Keratinocyte (primary cell): ENCODE data around the gene C2CD4A. TPM values are rescaled to one million over a fixed set of nuclear protein-coding genes. Genes with fewer than 3 reads are reported as not detected.

Source experiments
- DNase-seq: peaks from one replicate; pipeline ENCODE4 v3.0.0-alpha.2; 2011; ENCODE audit warnings: low read depth, missing footprints, low spot score
- FAIRE-seq: peaks from 2 replicates; lab custom pipeline; 2011; peaks lifted over from hg19 to GRCh38; lab: Jason Lieb, UNC
- H2AFZ ChIP-seq: 2 replicates; pipeline ENCODE4 v1.6.0; 2012; ENCODE audit warnings: low read length, control low read depth, inconsistent platforms; ENCODE audit not compliant: control insufficient read depth
- H3K27ac ChIP-seq: 2 replicates; pipeline ENCODE4 v1.5.1; 2011; ENCODE audit warnings: low read length; ENCODE audit not compliant: control insufficient read depth, insufficient read depth
- H3K27me3 ChIP-seq: 3 replicates; pipeline ENCODE4 v1.6.0; 2011; ENCODE audit warnings: low read length; ENCODE audit not compliant: control insufficient read depth, insufficient read depth; ENCODE audit errors: extremely low read depth
- H3K36me3 ChIP-seq, 2 experiments: 2 replicates in 1 of 2; 3 replicates in 1 of 2; pipeline ENCODE4 v1.5.1; 2011; ENCODE audit warnings: low read length in 2 of 2, mild to moderate bottlenecking in 1 of 2; ENCODE audit not compliant: control insufficient read depth in 2 of 2, insufficient read depth in 2 of 2; ENCODE audit errors: extremely low read depth in 1 of 2
- H3K4me1 ChIP-seq: 3 replicates; pipeline ENCODE4 v1.5.1; 2011; ENCODE audit warnings: low read length; ENCODE audit not compliant: control insufficient read depth, insufficient read depth; ENCODE audit errors: extremely low read depth
- H3K4me2 ChIP-seq: 3 replicates; pipeline ENCODE4 v1.6.0; 2011; ENCODE audit warnings: low read depth, low read length; ENCODE audit not compliant: control insufficient read depth, insufficient read depth; ENCODE audit errors: extremely low read depth
- H3K4me3 ChIP-seq, 3 experiments: fragments of 200-600 bp in 1 of 3; sonication (generic) in 1 of 3; 2 replicates in 2 of 3; 3 replicates in 1 of 3; pipeline ENCODE4 v1.5.1; 2011 to 2016; ENCODE audit warnings: low read length in 3 of 3, mild to moderate bottlenecking in 3 of 3, control low read depth in 2 of 3, inconsistent platforms in 1 of 3, low read depth in 1 of 3, mixed read lengths in 1 of 3, mixed run types in 1 of 3, moderate library complexity in 1 of 3; ENCODE audit not compliant: control insufficient read depth in 2 of 3, insufficient read depth in 2 of 3; ENCODE audit errors: extremely low read depth in 1 of 3
- H3K79me2 ChIP-seq: 2 replicates; pipeline ENCODE4 v1.6.0; 2012; ENCODE audit warnings: low read length; ENCODE audit not compliant: control insufficient read depth, insufficient read depth
- H3K9ac ChIP-seq: 3 replicates; pipeline ENCODE4 v1.6.0; 2011; ENCODE audit warnings: low read length; ENCODE audit not compliant: control insufficient read depth, insufficient read depth; ENCODE audit errors: extremely low read depth
- H3K9me1 ChIP-seq: 3 replicates; pipeline ENCODE4 v1.6.0; 2011; ENCODE audit warnings: low read length; ENCODE audit not compliant: control insufficient read depth, insufficient read depth; ENCODE audit errors: extremely low read depth
- H3K9me3 ChIP-seq: 2 replicates; pipeline ENCODE4 v1.5.1; 2012; ENCODE audit warnings: low read depth, low read length; ENCODE audit not compliant: control insufficient read depth
- H4K20me1 ChIP-seq: 3 replicates; pipeline ENCODE4 v1.6.0; 2011; ENCODE audit warnings: low read length; ENCODE audit not compliant: control insufficient read depth, insufficient read depth; ENCODE audit errors: extremely low read depth
- CTCF ChIP-seq, 3 experiments: IDR thresholded peaks in 1 of 3; conservative IDR thresholded peaks in 1 of 3; optimal IDR thresholded peaks in 1 of 3; 2 replicates in 2 of 3; 3 replicates in 1 of 3; pipeline versions ENCODE3 to v1.5.1; 2011; ENCODE audit warnings: low read length in 3 of 3, mild to moderate bottlenecking in 3 of 3, moderate library complexity in 2 of 3, control low read depth in 1 of 3, inconsistent platforms in 1 of 3; ENCODE audit not compliant: insufficient read depth in 2 of 3; ENCODE audit errors: extremely low read depth in 1 of 3
- EZH2 ChIP-seq: IDR thresholded peaks from one replicate; pipeline ENCODE4 v1.6.1; 2012; ENCODE audit warnings: inconsistent platforms, mild to moderate bottlenecking, low read length, moderate library complexity
- dilution Hi-C: fragments of 300-500 bp; cut with MboI; formaldehyde crosslinking; loops from one replicate; pipeline ENCODE4 v1.7.0; 2020; ENCODE audit warnings: low sequenced_read_pairs; ENCODE audit not compliant: extremely low pct_ligation_motif_present
- polyA plus RNA-seq, 5 experiments: library from polyadenylated mRNA; depleted of rRNA in 3 of 5; stranded (reverse) in 3 of 5; stranded (forward) in 1 of 5; unstranded in 1 of 5; fragments of >200 nt; gene quantifications; 1 replicate in 1 of 5; 2 replicates in 3 of 5; 3 replicates in 1 of 5; pipeline versions ENCODE4 v1.2.1 to v1.2.3, GENCODE V29; 2011 to 2012; ENCODE audit warnings: missing spikeins in 2 of 5, low read depth in 1 of 5, low replicate concordance in 1 of 5

C2CD4A gene
- polyA plus RNA-seq, 1 donor (not counting 4 experiments of a cell fraction or from before 2014, with no cell fraction given) = not detected

DNA sequence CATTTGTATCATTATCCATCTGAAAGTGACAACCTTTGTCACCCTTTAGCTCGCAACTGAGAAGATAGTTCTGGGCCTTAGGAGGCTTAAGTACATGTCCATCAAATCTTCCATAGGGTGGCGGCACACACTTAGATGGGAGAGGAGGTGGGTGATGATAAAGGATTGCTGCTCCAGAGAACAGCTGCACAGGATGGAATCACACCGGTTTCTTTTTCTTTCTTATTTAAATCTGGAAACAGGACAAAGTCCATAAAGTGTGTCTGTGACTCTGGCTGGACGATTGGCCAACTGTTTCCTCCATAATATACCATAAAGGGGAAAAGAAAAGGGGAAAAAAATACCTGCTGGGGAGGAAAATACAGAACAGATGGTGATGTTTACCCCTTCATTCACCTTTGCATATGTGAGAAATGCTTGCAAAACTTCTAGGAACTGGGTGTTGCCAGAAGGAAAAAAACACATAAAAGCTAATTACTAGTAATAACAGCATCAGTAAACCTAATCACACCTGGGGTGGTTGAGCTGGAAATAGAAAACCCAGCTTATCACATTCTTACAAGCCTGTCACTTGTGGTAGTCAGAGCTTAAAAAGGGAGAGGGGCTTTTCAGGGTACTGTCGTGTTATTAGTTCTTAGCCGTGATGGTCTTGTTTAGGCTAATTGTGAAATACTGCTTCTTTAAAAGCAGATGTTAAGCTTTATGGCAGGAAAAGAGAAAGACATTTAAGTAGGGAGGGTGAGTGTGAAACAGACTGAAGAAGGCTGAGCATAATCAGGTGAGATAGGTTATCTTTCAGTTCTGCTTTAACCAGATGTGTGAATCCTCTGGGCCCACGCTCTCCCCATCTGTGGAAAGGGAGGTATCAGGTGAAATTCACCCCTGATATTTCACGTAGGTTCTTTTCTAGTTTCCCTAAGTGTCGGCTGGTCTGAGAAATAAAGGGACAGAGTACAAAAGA lies 16.7 kb downstream of the C2CD4A start:
- H2AFZ ChIP-seq = no peak overlapping the region
- TF ChIP-seq EZH2 (no peak), CTCF (optimal IDR thresholded peaks at IDR 0.05 in 1 of 3, IDR thresholded peaks at IDR 0.05 in 1 of 3, conservative IDR thresholded peaks at IDR 0.05 in 1 of 3; ENCODE audit: extremely low read depth in 1 of 3, insufficient read depth in 2 of 3, low read length in 3 of 3) (no peak)
- H3K4me1 ChIP-seq = no peaks in the 10 kb centered on the region
- no peaks in the 10 kb centered on the region for H3K79me2 ChIP-seq
- FAIRE-seq (no peak), DNase-seq (no peak)
- dilution Hi-C loops = no loop called here
- H3K4me3 ChIP-seq = no peak overlapping the region
- H3K9me3 ChIP-seq = no peaks in the 10 kb centered on the region
- no peak overlapping the region for H3K27ac ChIP-seq
- H3K9ac ChIP-seq = no peak overlapping the region
- no peaks in the 10 kb centered on the region for H3K9me1 ChIP-seq
- no peak overlapping the region for H3K4me2 ChIP-seq
- H3K27me3 ChIP-seq = no peaks in the 10 kb centered on the region
- no peaks in the 10 kb centered on the region for H4K20me1 ChIP-seq
- H3K36me3 ChIP-seq = no peaks in the 10 kb centered on the region

- no peaks in the 10 kb centered on the region for H3K4me1 ChIP-seq
- H3K79me2 ChIP-seq = no peaks in the 10 kb centered on the region
- no peaks in the 10 kb centered on the region for H3K36me3 ChIP-seq
- dilution Hi-C loops = no loop called here
- no peaks in the 10 kb centered on the region for H3K27me3 ChIP-seq
- H2AFZ ChIP-seq = no peak overlapping the region
- FAIRE-seq (no peak), DNase-seq (no peak)
- no peak overlapping the region for H3K27ac ChIP-seq
- H3K9me3 ChIP-seq = no peaks in the 10 kb centered on the region
- no peak overlapping the region for H3K4me3 ChIP-seq
- H3K9me1 ChIP-seq = no peaks in the 10 kb centered on the region
- TF ChIP-seq EZH2 (no peak), CTCF (optimal IDR thresholded peaks at IDR 0.05 in 1 of 3, IDR thresholded peaks at IDR 0.05 in 1 of 3, conservative IDR thresholded peaks at IDR 0.05 in 1 of 3; ENCODE audit: extremely low read depth in 1 of 3, insufficient read depth in 2 of 3, low read length in 3 of 3) (no peak)
- H3K9ac ChIP-seq = no peak overlapping the region
- H4K20me1 ChIP-seq = no peaks in the 10 kb centered on the region
- H3K4me2 ChIP-seq = no peak overlapping the region
Observed at GRCh38 chr15:62085740-62086139, 19.0 kb downstream of the C2CD4A start.
